GM21367 (cell line): ENCODE data around the gene CACNA2D3.

Source experiments
- ATAC-seq: cut with Tn5 transposase; IDR thresholded peaks from one replicate; pipeline ENCODE4 v1.9.1; 2021; ENCODE audit not compliant: unreplicated experiment

CACNA2D3 gene

GRCh38 chr3:54557538-54558428, 435.4 kb downstream of the CACNA2D3 start:
- ATAC-seq, result no peak

GRCh38 chr3:54563501-54564200, 441.3 kb downstream of the CACNA2D3 start:
- ATAC-seq, result no peak

GRCh38 chr3:54564374-54564925, 442.1 kb downstream of the CACNA2D3 start:
- no peak for ATAC-seq

- ATAC-seq, result no peak
Measured at GRCh38 chr3:54565956-54566355, 443.6 kb downstream of the CACNA2D3 start.

- ATAC-seq, result no peak
Measured at GRCh38 chr3:54567949-54568348, 445.6 kb downstream of the CACNA2D3 start.

GRCh38 chr3:54570008-54570407, 447.7 kb downstream of the CACNA2D3 start:
- no peak for ATAC-seq

- no peak for ATAC-seq
Measured at GRCh38 chr3:54572197-54572895, 450.0 kb downstream of the CACNA2D3 start.

GRCh38 chr3:54573858-54574257, 451.5 kb downstream of the CACNA2D3 start:
- no peak for ATAC-seq

- ATAC-seq, result no peak
Measured at GRCh38 chr3:54574906-54575617, 452.7 kb downstream of the CACNA2D3 start.

- no peak for ATAC-seq
Measured at GRCh38 chr3:54575618-54575960, 453.2 kb downstream of the CACNA2D3 start.

- ATAC-seq, result no peak
Measured at GRCh38 chr3:54577313-54577712, 455.0 kb downstream of the CACNA2D3 start.

GRCh38 chr3:54578417-54578816, 456.1 kb downstream of the CACNA2D3 start:
- ATAC-seq, result no peak

GRCh38 chr3:54580453-54580852, 458.1 kb downstream of the CACNA2D3 start:
- no peak for ATAC-seq

GRCh38 chr3:54582424-54582823, 460.1 kb downstream of the CACNA2D3 start:
- ATAC-seq, result no peak

- ATAC-seq, result no peak
Measured at GRCh38 chr3:54591157-54591556, 468.8 kb downstream of the CACNA2D3 start.

- ATAC-seq, result no peak
Measured at GRCh38 chr3:54593653-54594052, 471.3 kb downstream of the CACNA2D3 start.

GRCh38 chr3:54596087-54596486, 473.7 kb downstream of the CACNA2D3 start:
- no peak for ATAC-seq

- no peak for ATAC-seq
Measured at GRCh38 chr3:54599716-54600115, 477.4 kb downstream of the CACNA2D3 start.

GRCh38 chr3:54600441-54601204, 478.3 kb downstream of the CACNA2D3 start:
- no peak for ATAC-seq

GRCh38 chr3:54604495-54604894, 482.1 kb downstream of the CACNA2D3 start:
- no peak for ATAC-seq
